Nephron (organoid): ENCODE data around the gene C2orf69.

Source experiments
- H3K27ac Mint-ChIP-seq, 3 experiments: 2 replicates each; pipeline ENCODE4 v1.8.0; 2020; ENCODE audit warnings: mixed read lengths in 3 of 3, mild to moderate bottlenecking in 2 of 3, moderate library complexity in 1 of 3
- H3K27me3 Mint-ChIP-seq: 2 replicates; pipeline ENCODE4 v1.8.0; 2021; ENCODE audit warnings: low read depth, mild to moderate bottlenecking, moderate library complexity, mixed read lengths
- H3K36me3 Mint-ChIP-seq: 2 replicates; pipeline ENCODE4 v1.8.0; 2020; ENCODE audit warnings: low read depth, mixed read lengths
- H3K4me1 Mint-ChIP-seq: 2 replicates; pipeline ENCODE4 v1.8.0; 2020; ENCODE audit warnings: mixed read lengths
- H3K4me3 Mint-ChIP-seq, 3 experiments: 2 replicates each; pipeline ENCODE4 v1.8.0; 2020; ENCODE audit warnings: mild to moderate bottlenecking in 3 of 3, mixed read lengths in 3 of 3, moderate library complexity in 2 of 3
- H3K9me3 Mint-ChIP-seq: 2 replicates; pipeline ENCODE4 v1.8.0; 2020; ENCODE audit warnings: mixed read lengths
- TF ChIP-seq, protein P1 (sequence below), 3 experiments: fragments of 200-600 bp; sonication (generic); IDR thresholded peaks; one replicate each; pipeline ENCODE4 v1.5.0; 2021; ENCODE audit warnings: antibody characterized with exemption in 3 of 3; ENCODE audit not compliant: unreplicated experiment in 3 of 3

C2orf69 gene

DNA sequence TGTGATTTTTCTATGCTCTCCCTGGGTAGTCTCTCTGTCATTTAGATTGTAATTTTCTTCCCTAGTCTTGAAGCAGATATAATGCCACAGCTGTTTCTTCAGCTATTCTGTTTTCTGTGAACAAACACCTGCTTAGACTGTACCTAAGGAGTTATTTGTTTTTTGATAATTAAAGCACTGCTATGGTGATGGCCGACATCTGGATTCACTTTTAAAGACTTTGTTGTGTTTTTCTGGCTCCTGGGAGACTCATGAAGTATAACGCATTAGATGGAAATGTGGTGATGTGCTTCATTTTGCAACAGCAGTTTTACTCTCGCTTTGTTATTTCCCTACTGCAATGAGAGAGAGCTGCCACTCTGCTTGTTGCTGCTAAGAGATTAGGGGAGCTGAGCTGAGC, 15.7 kb upstream of the C2orf69 start:
- Mint-ChIP-seq H3K36me3 (no peaks in the 10 kb centered on the region), H3K4me1 (peaks cover 6% of the 10 kb centered on the region), H3K4me3 (no peak overlapping the region), H3K9me3 (peaks cover 3% of the 10 kb centered on the region), H3K27ac (no peak overlapping the region), H3K27me3 (no peaks in the 10 kb centered on the region)
- TF ChIP-seq, protein P1, sequence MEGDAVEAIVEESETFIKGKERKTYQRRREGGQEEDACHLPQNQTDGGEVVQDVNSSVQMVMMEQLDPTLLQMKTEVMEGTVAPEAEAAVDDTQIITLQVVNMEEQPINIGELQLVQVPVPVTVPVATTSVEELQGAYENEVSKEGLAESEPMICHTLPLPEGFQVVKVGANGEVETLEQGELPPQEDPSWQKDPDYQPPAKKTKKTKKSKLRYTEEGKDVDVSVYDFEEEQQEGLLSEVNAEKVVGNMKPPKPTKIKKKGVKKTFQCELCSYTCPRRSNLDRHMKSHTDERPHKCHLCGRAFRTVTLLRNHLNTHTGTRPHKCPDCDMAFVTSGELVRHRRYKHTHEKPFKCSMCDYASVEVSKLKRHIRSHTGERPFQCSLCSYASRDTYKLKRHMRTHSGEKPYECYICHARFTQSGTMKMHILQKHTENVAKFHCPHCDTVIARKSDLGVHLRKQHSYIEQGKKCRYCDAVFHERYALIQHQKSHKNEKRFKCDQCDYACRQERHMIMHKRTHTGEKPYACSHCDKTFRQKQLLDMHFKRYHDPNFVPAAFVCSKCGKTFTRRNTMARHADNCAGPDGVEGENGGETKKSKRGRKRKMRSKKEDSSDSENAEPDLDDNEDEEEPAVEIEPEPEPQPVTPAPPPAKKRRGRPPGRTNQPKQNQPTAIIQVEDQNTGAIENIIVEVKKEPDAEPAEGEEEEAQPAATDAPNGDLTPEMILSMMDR (IDR thresholded peaks at IDR 0.05; ENCODE audit: unreplicated experiment in 3 of 3), result no peak

DNA sequence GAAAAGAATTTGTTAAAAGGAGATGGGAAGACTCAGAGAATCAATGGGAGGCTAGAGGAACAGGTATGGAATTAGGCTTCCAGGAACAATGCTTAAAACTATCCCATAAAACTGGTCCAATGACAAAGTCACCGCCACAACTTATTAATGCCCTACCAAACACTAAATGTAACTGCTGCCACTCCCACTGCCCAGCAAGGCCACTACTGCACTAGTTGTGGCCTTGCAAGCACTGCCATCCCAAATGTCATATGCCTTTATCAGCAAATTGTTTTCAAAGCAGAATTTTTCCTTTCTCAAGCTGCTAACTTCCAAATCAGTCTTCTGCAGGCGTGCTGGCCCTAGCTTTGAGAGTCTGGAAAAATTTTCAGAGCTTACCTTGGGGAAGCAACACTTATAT, 14.5 kb upstream of the C2orf69 start:
- Mint-ChIP-seq H3K27ac (no peak overlapping the region), H3K4me3 (no peak overlapping the region), H3K9me3 (peaks cover 3% of the 10 kb centered on the region), H3K36me3 (no peaks in the 10 kb centered on the region), H3K27me3 (no peaks in the 10 kb centered on the region), H3K4me1 (peaks cover 6% of the 10 kb centered on the region)
- TF ChIP-seq, protein P1 (IDR thresholded peaks at IDR 0.05; ENCODE audit: unreplicated experiment in 3 of 3), result no peak

DNA sequence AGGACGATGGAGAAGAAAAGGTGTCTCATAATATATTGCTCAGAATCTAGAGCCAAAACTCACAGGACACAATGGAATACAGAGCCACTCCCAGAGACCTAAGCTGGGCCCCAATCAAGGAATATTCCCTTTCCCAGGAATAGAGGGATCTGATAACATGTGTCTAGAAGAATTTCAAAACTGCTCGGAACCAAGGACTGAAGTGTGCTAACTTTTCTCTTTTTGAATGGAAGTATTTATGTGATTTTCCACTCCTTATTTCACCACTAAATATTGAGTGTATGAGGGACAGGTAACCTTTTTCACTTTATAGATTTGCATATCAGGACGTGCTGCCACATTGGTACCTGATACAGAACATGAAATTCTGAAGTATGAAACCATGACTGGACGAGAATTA, 9.2 kb upstream of the C2orf69 start:
- H3K36me3 Mint-ChIP-seq, result no peaks in the 10 kb centered on the region
- no peaks in the 10 kb centered on the region for H3K27me3 Mint-ChIP-seq
- H3K9me3 Mint-ChIP-seq, result no peaks in the 10 kb centered on the region
- no peaks in the 10 kb centered on the region for H3K4me1 Mint-ChIP-seq
- TF ChIP-seq, protein P1 (IDR thresholded peaks at IDR 0.05; ENCODE audit: unreplicated experiment in 3 of 3), result no peak
- H3K4me3 Mint-ChIP-seq, result no peak overlapping the region
- no peak overlapping the region for H3K27ac Mint-ChIP-seq

DNA sequence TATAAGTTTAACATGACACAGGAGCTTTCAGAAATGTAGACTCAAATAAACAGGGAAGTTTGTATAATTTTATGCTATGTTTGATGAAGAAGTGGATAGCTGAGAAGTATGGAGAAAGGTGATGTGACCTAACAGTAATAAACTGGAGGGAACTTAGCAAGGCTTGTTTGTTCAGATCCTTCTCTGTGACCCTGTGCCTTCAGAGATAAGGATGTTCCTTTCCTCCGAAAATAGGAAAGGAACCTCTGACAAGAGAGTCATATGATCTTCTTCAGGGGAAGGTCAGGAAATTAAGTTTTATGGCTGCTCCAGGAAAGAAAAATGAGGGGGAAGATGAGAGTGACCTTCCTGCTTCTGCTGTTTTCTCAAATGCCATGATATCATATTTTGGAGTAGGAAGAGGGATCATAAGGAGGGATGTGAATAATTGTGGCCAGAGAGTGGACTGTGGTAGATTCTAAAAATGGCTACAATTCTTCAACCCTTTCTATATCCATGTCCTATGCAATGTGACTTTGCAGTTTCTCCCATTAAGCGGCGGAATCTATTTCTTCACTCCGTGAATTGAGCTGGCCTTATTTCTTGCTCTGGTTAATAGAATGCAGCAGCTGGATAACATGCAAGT, 8.5 kb upstream of the C2orf69 start:
- Mint-ChIP-seq H3K27me3 (no peaks in the 10 kb centered on the region), H3K27ac (no peak overlapping the region), H3K36me3 (no peaks in the 10 kb centered on the region), H3K4me3 (no peak overlapping the region), H3K4me1 (no peaks in the 10 kb centered on the region), H3K9me3 (no peaks in the 10 kb centered on the region)
- TF ChIP-seq, protein P1 (IDR thresholded peaks at IDR 0.05; ENCODE audit: unreplicated experiment in 3 of 3), result no peak

DNA sequence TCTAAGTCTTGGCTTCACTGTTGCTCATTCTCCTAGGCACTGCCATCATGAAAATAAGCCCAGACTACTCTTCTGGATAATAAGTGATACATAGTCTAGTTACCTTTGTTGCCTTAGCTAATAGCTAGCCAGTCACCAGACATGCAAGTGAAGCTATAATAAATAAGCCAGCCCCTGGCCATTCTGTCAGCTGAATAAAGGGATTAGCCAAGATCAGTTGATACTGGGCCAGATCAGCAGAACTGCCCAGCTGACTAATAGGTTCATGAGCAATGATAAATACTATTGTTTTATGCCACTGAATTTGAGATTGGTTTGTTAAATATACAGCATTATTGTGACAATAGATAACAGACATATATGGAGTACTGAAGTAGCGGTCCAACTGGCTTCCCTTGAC, 8.0 kb upstream of the C2orf69 start:
- TF ChIP-seq, protein P1 (IDR thresholded peaks at IDR 0.05; ENCODE audit: unreplicated experiment in 3 of 3), result no peak
- H3K36me3 Mint-ChIP-seq, result no peaks in the 10 kb centered on the region
- H3K4me1 Mint-ChIP-seq, result no peaks in the 10 kb centered on the region
- H3K27ac Mint-ChIP-seq, result no peak overlapping the region
- H3K4me3 Mint-ChIP-seq, result no peak overlapping the region
- H3K27me3 Mint-ChIP-seq, result no peaks in the 10 kb centered on the region
- no peaks in the 10 kb centered on the region for H3K9me3 Mint-ChIP-seq

DNA sequence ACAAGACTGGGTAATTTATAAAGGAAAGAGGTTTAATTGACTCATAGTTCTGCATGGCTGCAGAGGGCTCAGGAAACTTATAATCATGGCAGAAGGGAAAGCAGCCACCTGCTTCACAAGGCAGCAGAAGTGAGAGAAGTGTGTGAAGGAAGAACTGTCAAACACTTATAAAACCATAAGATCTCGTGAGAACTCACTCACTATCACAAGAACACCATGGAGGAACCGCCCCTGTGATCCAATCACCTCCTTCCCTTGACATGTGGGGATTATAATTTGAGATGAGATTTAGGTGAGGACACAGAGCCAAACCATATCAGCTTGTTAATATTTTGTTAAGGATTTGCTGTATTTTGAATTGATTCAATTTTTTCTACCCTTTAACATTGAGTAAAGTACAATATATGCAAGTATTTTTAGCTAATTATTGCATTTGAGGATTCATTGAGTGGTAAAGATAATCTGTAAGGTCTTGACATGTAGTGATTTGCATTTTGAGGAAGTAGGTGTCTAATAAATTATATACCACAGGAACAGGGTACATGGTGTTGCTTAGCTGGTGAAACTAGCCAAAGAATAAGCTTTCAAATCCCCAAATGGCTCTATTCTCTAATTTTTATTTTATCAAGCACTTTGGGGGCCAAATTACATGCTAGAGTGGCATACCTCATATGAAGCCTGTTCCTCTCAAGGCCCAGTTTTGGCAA, 3.9 kb upstream of the C2orf69 start:
- TF ChIP-seq, protein P1 (IDR thresholded peaks at IDR 0.05; ENCODE audit: unreplicated experiment in 3 of 3), result no peak

More for the DNA sequence above, 3.9 kb upstream of the C2orf69 start:
- Mint-ChIP-seq H3K4me3 (no peak overlapping the region), H3K36me3 (no peaks in the 10 kb centered on the region), H3K27ac (no peak overlapping the region), H3K4me1 (peaks cover 15% of the 10 kb centered on the region), H3K27me3 (no peaks in the 10 kb centered on the region), H3K9me3 (no peaks in the 10 kb centered on the region)
